ENCODE data around the gene GTPBP1.

DNA sequence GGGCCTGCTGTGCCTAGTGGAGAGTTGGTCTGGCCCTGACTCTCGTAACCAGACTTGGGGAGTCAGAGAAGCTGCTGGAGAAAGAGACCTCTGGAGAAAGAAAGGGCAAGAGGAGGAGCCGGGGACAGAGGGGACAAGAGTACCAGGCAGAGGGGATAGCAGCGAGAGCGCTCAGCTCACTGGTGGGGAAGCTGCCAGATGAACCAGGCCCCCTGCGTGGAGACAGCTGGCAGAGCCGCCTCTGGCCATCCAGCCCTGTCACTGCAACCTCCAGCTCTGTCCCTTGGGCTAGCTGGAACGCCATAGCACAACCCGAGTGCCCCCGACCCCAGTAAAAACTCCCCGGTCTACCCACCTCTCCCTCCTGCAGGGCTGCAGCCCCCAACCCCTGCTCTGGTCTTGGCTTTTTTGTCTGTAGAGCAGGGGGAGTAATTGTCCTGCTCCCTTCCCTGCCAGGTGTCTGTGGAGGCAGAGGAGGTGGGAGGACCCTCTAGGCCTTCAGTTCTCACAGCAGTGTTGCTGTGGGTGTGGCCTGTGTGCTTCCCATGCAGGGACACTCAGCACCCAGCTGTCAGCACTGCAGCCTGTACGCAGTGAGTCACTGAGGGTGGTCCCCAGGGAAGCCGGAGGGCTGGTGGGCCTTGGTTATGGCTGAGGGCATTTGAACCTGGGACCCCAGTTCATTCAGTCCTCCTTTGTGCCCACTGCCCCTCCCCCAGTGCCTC lies 54.9 kb downstream of the GTPBP1 start:
- TF ChIP-seq, protein P1, sequence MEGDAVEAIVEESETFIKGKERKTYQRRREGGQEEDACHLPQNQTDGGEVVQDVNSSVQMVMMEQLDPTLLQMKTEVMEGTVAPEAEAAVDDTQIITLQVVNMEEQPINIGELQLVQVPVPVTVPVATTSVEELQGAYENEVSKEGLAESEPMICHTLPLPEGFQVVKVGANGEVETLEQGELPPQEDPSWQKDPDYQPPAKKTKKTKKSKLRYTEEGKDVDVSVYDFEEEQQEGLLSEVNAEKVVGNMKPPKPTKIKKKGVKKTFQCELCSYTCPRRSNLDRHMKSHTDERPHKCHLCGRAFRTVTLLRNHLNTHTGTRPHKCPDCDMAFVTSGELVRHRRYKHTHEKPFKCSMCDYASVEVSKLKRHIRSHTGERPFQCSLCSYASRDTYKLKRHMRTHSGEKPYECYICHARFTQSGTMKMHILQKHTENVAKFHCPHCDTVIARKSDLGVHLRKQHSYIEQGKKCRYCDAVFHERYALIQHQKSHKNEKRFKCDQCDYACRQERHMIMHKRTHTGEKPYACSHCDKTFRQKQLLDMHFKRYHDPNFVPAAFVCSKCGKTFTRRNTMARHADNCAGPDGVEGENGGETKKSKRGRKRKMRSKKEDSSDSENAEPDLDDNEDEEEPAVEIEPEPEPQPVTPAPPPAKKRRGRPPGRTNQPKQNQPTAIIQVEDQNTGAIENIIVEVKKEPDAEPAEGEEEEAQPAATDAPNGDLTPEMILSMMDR (conservative IDR thresholded peaks at IDR 0.05) = no peak
- no peak for TF ChIP-seq ZFX (IDR thresholded peaks at IDR 0.05)
